Endothelial cell of umbilical vein (primary cell): ENCODE results near the gene SSR4.

Experiments used
- CTCF ChIP-seq, 2 donors: IDR thresholded peaks; 1 replicate in 1 of 2; 2 replicates in 1 of 2; pipeline ENCODE4 v1.5.1; 2011; ENCODE audit warnings: low read length in 2 of 2, mild to moderate bottlenecking in 2 of 2, moderate library complexity in 2 of 2, control low read depth in 1 of 2, inconsistent platforms in 1 of 2, low read depth in 1 of 2; ENCODE audit not compliant: insufficient read depth in 1 of 2; ENCODE audit errors: extremely low read depth in 1 of 2
- EZH2 ChIP-seq: IDR thresholded peaks from 2 replicates; pipeline ENCODE4 v1.6.1; 2012; ENCODE audit warnings: borderline replicate concordance, low read depth, mild to moderate bottlenecking, moderate library complexity, low read length, inconsistent platforms; ENCODE audit not compliant: severe bottlenecking
- FOS ChIP-seq: IDR thresholded peaks from 2 replicates; pipeline ENCODE4 v1.6.1; 2011; ENCODE audit warnings: mild to moderate bottlenecking, low read length, moderate library complexity, borderline replicate concordance; ENCODE audit not compliant: insufficient read depth
- GATA2 ChIP-seq: IDR thresholded peaks from 2 replicates; pipeline ENCODE4 v1.7.0; 2011; ENCODE audit warnings: low read depth, mild to moderate bottlenecking, moderate library complexity, mixed read lengths, low read length; ENCODE audit not compliant: insufficient read length, insufficient read depth
- JUN ChIP-seq: IDR thresholded peaks from 2 replicates; pipeline ENCODE4 v1.6.1; 2011; ENCODE audit warnings: borderline replicate concordance, low read depth; ENCODE audit not compliant: insufficient read length, insufficient read depth
- MYC ChIP-seq: IDR thresholded peaks from one replicate; pipeline ENCODE4 v1.6.1; 2011; ENCODE audit warnings: mild to moderate bottlenecking, low read depth, low read length
- POLR2A ChIP-seq: IDR thresholded peaks from 2 replicates; pipeline ENCODE4 v1.6.1; 2012; ENCODE audit warnings: low read depth, mild to moderate bottlenecking, control low read depth, low read length
- POLR2AphosphoS5 ChIP-seq: IDR thresholded peaks from 2 replicates; pipeline ENCODE4 v1.6.1; 2012; ENCODE audit warnings: low read depth, mild to moderate bottlenecking, control low read depth, low read length, moderate library complexity; ENCODE audit not compliant: insufficient read depth
- TF ChIP-seq, protein P1 (sequence below): IDR thresholded peaks from 2 replicates; pipeline ENCODE4 v1.6.1; 2011; ENCODE audit not compliant: insufficient read depth, insufficient read length

DNA sequence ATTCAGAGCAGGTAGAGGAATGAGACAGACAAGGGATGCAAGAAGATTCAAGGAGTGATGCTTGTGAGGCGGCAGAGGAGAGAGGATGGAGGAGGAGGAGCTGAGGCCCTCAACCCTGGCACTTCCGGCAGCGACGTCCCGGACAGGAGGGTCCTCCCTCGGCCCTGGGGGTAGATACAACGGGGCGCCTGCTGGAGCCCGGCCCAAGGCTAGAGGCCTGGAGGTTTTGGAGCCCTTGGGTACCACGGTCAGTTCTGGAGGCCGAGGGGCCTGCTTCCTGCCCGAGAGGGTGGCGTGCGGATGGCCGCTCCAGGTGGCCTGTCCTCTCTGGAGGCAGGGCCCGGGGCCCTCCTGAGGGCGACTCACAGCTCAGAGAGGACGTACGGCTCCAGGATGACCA is 13.5 kb downstream of the SSR4 start:
- TF ChIP-seq EZH2: no peak
- no peak for TF ChIP-seq CTCF (IDR thresholded peaks at IDR 0.05; ENCODE audit: extremely low read depth in 1 of 2, insufficient read depth in 1 of 2, low read depth in 1 of 2, low read length in 2 of 2)
- TF ChIP-seq POLR2AphosphoS5: no peak
- no peak for TF ChIP-seq POLR2A
- no peak for TF ChIP-seq JUN
- TF ChIP-seq, protein P1, sequence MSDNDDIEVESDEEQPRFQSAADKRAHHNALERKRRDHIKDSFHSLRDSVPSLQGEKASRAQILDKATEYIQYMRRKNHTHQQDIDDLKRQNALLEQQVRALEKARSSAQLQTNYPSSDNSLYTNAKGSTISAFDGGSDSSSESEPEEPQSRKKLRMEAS: no peak
- TF ChIP-seq MYC: no peak
- no peak for TF ChIP-seq GATA2
- no peak for TF ChIP-seq FOS
